Psoas muscle (tissue), 8 donors: ENCODE data around the gene FBRSL1. TPM values are rescaled to one million over a fixed set of nuclear protein-coding genes. Genes with fewer than 3 reads are reported as not detected.
"Not testable (repeated sequence)": the region's sequence is repeated elsewhere in the genome, so short reads cannot be mapped to it uniquely, and the experiment has no call there.

Experiments
- ATAC-seq, 4 donors: fragments of 200-7000 bp; cut with Tn5 transposase; one replicate each; pipeline ENCODE4 v1.9.1; 2020; ENCODE audit warnings: moderate library complexity in 3 of 4, mild to moderate bottlenecking in 2 of 4
- DNase-seq, 2 donors: peaks; one replicate each; pipeline ENCODE4 v3.0.0-alpha.2; 2020
- H3K27ac ChIP-seq: fragments of 200-600 bp; one replicate; pipeline ENCODE4 v1.8.0; 2022
- H3K27me3 ChIP-seq, 3 donors: fragments of 200-600 bp in 1 of 3; one replicate each; pipeline versions ENCODE4 v1.6.1 to v1.8.0; 2013 to 2022; ENCODE audit warnings: low read length in 2 of 3, mild to moderate bottlenecking in 2 of 3, moderate library complexity in 1 of 3; ENCODE audit not compliant: insufficient read depth in 3 of 3
- H3K36me3 ChIP-seq, 2 donors: fragments of 200-600 bp in 1 of 2; one replicate each; pipeline versions ENCODE4 v1.6.1 to v1.8.0; 2013 to 2022; ENCODE audit warnings: low read depth in 1 of 2, mild to moderate bottlenecking in 1 of 2, moderate library complexity in 1 of 2; ENCODE audit not compliant: insufficient read depth in 1 of 2
- H3K4me1 ChIP-seq: fragments of 200-600 bp; one replicate; pipeline ENCODE4 v1.8.0; 2022
- H3K4me3 ChIP-seq: fragments of 200-600 bp; one replicate; pipeline ENCODE4 v1.8.0; 2022; ENCODE audit warnings: mild to moderate bottlenecking
- H3K9me3 ChIP-seq: fragments of 200-600 bp; one replicate; pipeline ENCODE4 v1.8.0; 2022
- CTCF ChIP-seq: fragments of 200-600 bp; IDR thresholded peaks from one replicate; pipeline ENCODE4 v1.8.0; 2022; ENCODE audit warnings: antibody characterized with exemption
- WGBS, 3 donors: extraction: QIAGEN DNeasy Blood & Tissue Kit; methylation state at CpG; one replicate each; pipeline versions ENCODE4 v1.1.6 to v1.1.7; 2013; 5-methylcytosine and 5-hydroxymethylcytosine counted together
- intact Hi-C, 2 donors: fragments of 100-400 bp; cut with DNase I; formaldehyde crosslinking; loops; one replicate each; pipeline versions ENCODE4 v1.11.0 to v1.14.2; 2022
- polyA plus RNA-seq, 3 donors: library from polyadenylated mRNA; stranded (reverse); fragments of 200-250 nt; gene quantifications; one replicate each; pipeline ENCODE4 v1.2.3, GENCODE V29; 2013
- total RNA-seq, 4 donors: library from RNA; stranded (reverse); fragmentation: NEBNext Ultra II Directional in 2 of 4; extraction: Animal tissue kit (Norgen Biotek cat#: 25700) in 2 of 4; gene quantifications; one replicate each; pipeline versions ENCODE4 v1.2.1 to v1.2.4, GENCODE V29; 2021 to 2023
- donor health status: healthy with polysubstance abuse.
- donor health status: DM: no; HTN: no; CAD: no; lungs with moderate emphysema.
- donor health status: Bipolar disorder and iron deficiency.
- donor health status: healthy.
- donor health status: DM: yes; HTN: yes; CAD: no.
- donor health status: DM: no; HTN: no; CAD: no.
- donor health status: DM: no; HTN: no; CAD: no.
- donor health status: DM: yes; HTN: yes; CAD: no.

FBRSL1 gene
- total and polyA plus RNA-seq, 7 donors = 23.0 to 54.5 (median 40.1) TPM

GRCh38 chr12:132474237-132474741 lies 15.7 kb upstream of the FBRSL1 start:
- Histone ChIP-seq H3K4me3 (no peak overlapping the region), H3K36me3 (no peaks in the 10 kb centered on the region), H3K9me3 (no peaks in the 10 kb centered on the region), H3K4me1 (no peaks in the 10 kb centered on the region), H3K27ac (no peak overlapping the region), H3K27me3 (peaks cover 0 to 10% (median 4%) of the 10 kb centered on the region in 3 donors)
- ATAC-seq (peak in 2 of 4 donors; percentile 26 to 70), DNase-seq (peak; percentile 12 to 56)
- no peak for TF ChIP-seq CTCF
- 68 to 89% (median 69%) methylated on average over 23 to 26 of the region's 35 CpGs for WGBS, 3 donors
- intact Hi-C loops = no loop called here

DNA sequence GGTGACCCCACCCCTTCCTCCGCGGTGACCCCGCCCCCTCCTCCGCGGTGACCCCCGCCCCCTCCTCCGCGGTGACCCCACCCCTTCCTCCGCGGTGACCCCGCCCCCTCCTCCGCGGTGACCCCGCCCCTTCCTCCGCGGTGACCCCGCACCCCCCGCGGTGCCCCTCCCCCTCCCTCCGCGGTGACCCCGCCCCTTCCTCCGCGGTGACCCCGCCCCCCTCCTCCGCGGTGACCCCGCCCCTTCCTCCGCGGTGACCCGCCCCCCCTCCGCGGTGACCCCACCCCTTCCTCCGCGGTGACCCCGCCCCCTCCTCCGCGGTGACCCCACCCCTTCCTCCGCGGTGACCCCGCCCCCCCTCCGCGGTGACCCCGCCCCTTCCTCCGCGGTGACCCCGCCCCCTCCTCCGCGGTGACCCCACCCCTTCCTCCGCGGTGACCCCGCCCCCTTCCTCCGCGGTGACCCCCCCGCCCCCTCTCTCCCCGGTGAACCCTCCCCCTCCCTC lies 15.1 kb upstream of the FBRSL1 start:
- H3K36me3 ChIP-seq, H3K4me3 ChIP-seq, intact Hi-C loops, DNase-seq, H3K9me3 ChIP-seq, H3K4me1 ChIP-seq, H3K27ac ChIP-seq, ATAC-seq: not testable (repeated sequence)
- peaks cover 0 to 15% (median 3%) of the 10 kb centered on the region in 3 donors for H3K27me3 ChIP-seq
- WGBS, 3 donors = no CpG with 5 or more reads among the region's 56 CpGs

GRCh38 chr12:132475304-132476037 lies 14.5 kb upstream of the FBRSL1 start:
- DNase-seq (peak in 1 of 2 donors; percentile 72), ATAC-seq (peak in 2 of 4 donors; percentile 13 to 56)
- Histone ChIP-seq H3K4me3 (no peak overlapping the region), H3K27me3 (peaks cover 0 to 19% (median 3%) of the 10 kb centered on the region in 3 donors), H3K36me3 (no peaks in the 10 kb centered on the region), H3K27ac (no peak overlapping the region), H3K9me3 (no peaks in the 10 kb centered on the region), H3K4me1 (no peaks in the 10 kb centered on the region)
- no peak for TF ChIP-seq CTCF
- 84 to 92% (median 85%) methylated on average over 28 to 35 of the region's 47 CpGs for WGBS, 3 donors
- intact Hi-C loops = no loop called here

GRCh38 chr12:132476038-132476414 lies 13.9 kb upstream of the FBRSL1 start:
- WGBS, 3 donors = 90 to 93% (median 92%) methylated on average over 26 of the region's 26 CpGs
- no peak for ATAC-seq
- no peak overlapping the region for H3K27ac ChIP-seq
- H3K4me1 ChIP-seq = no peaks in the 10 kb centered on the region
- no peaks in the 10 kb centered on the region for H3K36me3 ChIP-seq
- H3K27me3 ChIP-seq = peaks cover 0 to 17% (median 3%) of the 10 kb centered on the region in 3 donors
- H3K9me3 ChIP-seq = no peaks in the 10 kb centered on the region
- intact Hi-C loops = no loop called here
- no peak overlapping the region for H3K4me3 ChIP-seq
- peak in 1 of 2 donors; percentile 50 for DNase-seq
- TF ChIP-seq CTCF = no peak

- 84 to 91% (median 86%) methylated on average over 18 of the region's 18 CpGs for WGBS, 3 donors
- ATAC-seq = no peak
- peak in 1 of 2 donors; percentile 48 for DNase-seq
- H3K27me3 ChIP-seq = peaks cover 0 to 13% (median 3%) of the 10 kb centered on the region in 3 donors
- no peak overlapping the region for H3K4me3 ChIP-seq
- H3K27ac ChIP-seq = no peak overlapping the region
- no peaks in the 10 kb centered on the region for H3K4me1 ChIP-seq
- TF ChIP-seq CTCF = no peak
- intact Hi-C loops = no loop called here
- no peaks in the 10 kb centered on the region for H3K9me3 ChIP-seq
- H3K36me3 ChIP-seq = no peaks in the 10 kb centered on the region
These were observed 13.5 kb upstream of the FBRSL1 start for GRCh38 chr12:132476421-132476820.
